Middle frontal gyrus (tissue), 1 donor: ENCODE results near the gene PPP1R14D.

Source experiments
- DNase-seq: peaks from one replicate; pipeline ENCODE4 v3.0.0-alpha.2; 2015; ENCODE audit warnings: low spot score; ENCODE audit errors: extremely low spot score

PPP1R14D gene

DNA sequence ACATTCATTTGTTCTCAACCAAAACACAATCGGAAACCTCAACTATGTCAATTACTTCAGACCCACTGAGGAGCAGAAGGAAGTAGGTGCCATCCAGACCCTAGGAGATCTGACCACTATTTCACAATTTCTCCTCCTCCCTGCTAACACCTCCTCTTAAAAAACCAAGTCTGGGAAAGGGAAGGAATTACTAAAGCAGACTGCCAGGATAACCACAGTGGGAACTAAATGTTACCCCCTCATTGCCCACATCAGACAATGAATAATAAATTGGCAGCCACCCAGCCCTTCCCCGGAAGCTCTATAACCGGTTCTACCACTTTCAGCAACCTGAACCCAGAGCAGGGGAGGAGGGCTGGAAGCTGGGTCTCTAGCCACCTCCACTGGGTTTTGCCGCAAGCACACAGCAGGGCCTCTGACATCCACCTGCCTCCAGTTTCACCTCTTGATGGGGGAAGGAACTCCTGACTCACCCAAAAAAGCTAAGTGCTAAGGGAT, 41.1 kb downstream of the PPP1R14D start:
- no peak for DNase-seq

DNA sequence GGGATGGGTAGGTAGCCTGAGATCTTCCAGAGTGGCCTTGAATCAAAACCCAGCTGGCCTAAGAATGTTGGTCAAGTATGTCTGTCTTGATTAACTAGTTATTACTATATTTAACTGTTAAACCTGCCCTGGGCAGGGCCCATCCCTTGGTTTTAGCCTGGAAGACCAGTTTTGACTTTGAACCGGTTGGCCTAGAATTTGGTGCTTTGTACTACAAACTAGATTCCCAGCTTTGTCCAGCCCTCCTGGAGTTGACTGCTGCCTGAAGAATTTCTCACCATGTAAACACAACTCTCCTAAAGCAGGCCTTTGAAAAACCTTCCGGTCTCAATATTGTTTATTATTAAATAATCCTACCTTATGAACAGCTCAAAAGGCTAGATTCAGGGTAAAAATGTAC, 42.7 kb downstream of the PPP1R14D start:
- DNase-seq: no peak

DNA sequence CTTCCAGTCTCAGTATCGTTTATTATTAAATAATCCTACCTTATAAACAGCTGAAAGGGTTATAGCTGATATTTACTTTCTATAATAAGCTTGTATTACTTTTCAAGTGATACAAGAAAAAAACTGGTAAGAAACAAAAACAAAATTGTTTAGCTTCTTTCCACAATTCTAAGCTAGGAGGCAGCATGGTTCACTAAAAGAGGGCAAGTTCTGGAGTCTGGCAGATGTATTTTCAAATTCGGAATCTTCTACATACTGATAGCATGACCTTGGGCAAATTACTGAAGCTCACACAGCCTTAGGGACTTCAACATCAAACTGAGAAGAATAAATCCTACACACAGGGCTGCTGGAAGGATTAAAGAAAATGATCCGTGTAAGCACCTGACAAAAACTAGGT, 43.3 kb downstream of the PPP1R14D start:
- DNase-seq: no peak

DNA sequence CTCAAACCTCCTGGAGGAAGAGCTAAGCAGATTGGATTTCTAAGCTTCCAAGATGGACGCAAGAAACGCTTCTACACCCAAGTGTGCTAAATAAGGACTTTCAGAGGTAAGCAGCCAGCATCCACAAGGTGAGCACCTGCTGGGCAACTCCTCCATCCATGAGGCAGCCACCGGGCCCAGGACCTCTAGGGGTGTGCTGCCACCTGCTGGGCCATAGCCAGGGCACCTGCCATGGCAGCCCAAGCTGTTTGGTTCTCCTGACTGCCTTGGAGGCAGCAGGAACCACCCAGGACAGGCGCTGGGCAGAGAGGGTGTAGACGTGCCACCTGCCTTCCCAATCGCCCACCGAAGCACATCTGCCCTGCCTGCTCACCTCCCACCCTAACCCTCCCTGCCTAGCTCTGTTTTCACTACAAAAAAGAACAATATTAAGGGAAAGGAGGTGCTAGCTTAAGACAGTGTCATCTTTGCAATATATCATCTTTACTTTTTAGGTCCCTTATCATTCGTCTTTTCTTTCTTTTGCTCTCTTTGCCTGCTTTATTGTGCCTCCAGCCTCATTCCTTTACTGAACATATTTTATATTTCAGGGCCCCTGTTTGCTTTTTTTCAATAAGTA, 45.8 kb downstream of the PPP1R14D start:
- DNase-seq: no peak

DNA sequence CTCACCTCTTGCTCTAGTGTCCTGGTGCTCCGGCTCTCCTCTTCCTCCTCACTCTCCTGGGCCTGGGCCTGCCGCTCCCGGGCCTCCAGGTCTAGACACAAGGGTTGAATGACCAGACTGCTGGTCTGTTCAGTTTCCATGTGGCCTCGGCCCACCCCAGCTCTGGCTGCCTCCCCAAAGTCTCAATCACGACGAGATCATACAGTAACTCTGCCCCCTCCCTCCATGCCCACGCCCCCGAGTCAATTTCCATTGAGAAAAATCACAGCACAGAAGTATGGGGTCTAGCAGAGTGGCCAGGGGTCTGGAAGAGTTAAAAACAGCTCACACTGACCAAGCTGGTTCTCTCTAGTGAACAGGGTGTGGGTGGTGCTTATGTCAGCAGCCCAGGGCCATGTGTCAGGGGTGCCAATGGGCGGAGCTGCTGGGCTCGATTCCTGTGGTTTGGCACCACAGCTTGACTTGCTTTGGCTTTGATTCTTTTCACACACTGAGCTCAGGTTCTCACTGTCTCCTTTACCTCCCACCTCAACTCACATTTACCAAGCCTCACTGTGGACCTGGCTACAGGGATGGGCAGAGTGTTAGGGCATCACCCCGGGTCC, 51.9 kb downstream of the PPP1R14D start:
- no peak for DNase-seq

DNA sequence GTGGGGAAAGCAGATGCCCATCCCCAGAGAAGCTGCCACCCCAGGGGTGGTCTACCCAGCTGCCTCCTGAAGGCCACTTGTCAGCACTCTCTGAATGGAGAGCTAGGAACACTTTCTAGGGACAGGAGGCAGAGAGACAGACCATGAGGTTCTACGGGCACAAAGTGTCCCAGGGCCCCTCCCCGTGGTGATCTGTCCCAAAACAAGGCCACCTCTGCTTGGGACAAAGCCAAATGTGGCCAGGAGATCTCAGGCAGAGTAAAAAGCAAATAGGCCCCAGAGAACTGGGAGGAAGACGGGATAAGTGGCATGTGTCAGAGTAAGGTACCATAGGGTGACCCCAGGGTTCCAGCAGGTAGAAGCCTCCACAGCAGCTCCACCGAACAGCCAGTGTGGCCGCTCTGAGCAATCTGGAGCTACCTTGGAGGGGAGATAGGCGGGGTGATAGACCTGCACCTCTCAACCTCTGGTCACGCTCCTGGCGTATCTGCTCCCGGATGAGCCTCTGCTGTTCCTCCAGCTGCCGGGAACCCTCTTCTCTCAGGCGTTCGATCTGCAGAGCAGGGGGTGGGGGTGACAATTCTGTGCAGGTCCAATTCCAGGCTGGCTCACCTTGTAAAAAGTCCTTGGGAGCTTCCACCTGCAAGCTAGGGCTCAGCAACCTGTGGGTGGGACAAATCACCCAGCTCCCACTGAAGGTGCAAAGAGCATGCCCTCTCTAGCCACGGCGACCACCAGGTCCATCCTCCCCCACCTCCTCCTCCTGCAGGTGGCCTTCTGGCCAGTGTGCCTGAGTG, 52.6 kb downstream of the PPP1R14D start:
- no peak for DNase-seq

DNA sequence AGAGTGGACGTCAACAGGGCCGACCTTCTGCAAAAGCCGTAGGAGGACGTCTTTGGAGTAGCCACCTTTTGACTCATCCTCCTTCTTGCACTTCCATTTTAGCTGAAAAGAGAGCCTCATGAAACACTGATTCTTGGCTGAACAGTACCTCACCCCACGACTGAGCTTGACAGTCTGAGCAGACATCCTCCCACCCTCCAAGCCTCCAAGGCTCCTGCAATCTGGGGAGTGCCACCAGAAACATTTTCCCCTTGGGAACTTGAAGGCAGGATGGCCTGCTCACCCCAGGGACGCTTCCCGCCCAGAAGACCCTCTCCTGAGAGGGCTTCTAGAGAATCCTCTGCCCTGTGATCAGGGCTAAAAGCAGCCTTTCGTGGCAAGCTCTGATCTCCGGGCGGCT, 53.5 kb downstream of the PPP1R14D start:
- DNase-seq: no peak

DNA sequence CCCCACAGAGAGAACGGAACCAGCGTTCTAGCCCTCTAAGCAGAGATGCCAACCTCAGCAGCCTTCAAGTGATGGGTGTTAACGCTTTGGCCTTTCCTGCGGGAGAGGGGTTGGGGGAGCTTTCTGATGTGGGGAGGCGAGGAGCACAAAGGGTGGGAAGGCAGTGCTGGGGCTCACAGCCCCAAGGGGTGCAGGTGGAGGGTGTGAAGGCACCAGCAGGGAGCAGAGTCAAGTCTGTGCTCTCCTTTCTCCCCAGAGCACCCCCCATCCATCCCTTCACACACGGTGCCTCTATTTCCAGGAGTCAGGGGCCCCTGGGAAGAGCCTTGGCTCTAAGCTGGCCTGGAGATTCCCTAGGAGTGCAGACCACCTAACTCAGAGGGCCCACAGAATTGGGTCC, 54.6 kb downstream of the PPP1R14D start:
- no peak for DNase-seq

DNA sequence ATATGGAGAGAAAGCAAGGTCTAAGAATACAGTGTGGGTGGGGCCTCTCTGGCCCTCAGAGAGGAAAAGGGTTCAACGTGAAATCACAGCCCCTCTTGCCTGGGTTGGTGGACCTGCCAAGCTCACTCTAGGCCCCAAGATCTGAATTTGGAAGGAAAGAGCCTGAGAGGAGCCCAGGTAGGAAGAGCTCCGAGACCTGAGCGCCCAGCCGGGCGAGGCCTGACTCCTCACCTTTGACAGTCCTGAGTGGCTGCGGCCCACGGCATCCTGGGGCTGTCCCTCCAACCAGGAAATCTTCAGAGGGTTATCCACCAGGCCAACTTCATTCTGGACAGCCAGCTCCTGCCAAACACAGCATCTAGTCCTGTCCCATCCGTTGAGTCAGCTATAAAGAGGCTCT, 55.0 kb downstream of the PPP1R14D start:
- no peak for DNase-seq

DNA sequence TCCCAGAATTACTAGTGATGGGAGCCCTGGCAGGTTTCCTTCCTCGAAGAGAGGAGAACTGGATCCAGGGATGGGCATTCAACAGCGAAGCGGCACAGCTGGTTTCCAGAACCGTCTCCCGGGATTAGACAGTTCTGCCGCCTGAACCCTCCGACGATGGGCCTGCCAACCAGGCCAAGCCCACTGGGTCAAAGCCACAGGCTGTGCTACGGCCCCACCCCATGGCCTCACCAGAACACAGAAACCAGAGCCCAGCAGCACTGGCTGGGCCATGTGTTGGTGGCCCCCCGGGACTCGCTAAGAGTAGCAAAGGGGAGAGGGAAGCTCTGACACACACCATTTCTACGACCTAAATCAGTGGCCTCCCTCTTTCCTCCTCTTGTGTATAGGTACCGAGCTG, 56.5 kb downstream of the PPP1R14D start:
- DNase-seq: no peak

DNA sequence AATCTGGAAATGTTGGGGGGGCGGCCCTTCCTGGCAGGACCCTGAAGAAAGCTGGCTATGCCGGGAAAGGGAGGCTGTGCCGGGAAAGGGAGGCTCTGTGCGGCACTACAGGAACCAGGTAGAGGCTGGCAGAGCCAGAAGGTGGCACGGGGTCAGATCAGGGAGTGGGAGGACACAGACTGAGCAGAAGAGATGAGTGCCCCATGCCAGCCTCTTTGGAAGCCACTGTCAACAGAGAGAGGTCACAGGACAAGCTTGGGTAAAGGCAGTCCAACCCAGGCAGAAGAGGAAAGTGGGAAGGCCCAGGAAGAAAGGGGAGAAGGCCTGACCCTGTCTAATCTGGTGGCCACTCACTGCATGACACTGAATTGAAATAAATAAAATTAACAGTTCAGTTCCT, 57.3 kb downstream of the PPP1R14D start:
- no peak for DNase-seq

DNA sequence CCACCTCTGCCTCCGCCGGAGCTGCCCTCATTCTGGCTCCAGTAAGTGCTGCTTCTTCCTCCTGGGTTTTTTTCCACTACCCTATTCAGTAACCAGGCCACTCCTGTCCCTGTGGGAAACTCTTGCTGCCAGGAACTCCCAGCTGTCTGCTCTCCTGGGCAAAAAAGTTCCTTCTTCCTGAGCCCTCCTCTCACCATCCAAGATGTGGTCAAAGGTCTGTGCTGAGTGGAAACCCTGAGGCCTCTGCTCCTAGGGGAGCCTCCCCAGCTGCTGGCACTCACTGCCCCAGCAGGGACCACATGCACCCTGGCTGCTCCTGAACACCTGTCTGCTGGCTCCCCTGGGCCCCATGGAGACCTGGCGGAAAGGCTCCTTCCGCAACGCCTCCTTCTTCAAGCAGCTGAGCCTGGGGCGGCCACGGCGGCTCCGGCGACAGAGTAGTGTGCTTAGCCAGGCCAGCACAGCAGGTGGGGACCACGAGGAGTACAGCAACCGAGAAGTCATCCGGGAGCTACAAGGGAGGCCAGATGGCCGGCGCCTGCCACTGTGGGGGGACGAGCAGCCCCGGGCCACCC, 58.3 kb downstream of the PPP1R14D start:
- no peak for DNase-seq

DNA sequence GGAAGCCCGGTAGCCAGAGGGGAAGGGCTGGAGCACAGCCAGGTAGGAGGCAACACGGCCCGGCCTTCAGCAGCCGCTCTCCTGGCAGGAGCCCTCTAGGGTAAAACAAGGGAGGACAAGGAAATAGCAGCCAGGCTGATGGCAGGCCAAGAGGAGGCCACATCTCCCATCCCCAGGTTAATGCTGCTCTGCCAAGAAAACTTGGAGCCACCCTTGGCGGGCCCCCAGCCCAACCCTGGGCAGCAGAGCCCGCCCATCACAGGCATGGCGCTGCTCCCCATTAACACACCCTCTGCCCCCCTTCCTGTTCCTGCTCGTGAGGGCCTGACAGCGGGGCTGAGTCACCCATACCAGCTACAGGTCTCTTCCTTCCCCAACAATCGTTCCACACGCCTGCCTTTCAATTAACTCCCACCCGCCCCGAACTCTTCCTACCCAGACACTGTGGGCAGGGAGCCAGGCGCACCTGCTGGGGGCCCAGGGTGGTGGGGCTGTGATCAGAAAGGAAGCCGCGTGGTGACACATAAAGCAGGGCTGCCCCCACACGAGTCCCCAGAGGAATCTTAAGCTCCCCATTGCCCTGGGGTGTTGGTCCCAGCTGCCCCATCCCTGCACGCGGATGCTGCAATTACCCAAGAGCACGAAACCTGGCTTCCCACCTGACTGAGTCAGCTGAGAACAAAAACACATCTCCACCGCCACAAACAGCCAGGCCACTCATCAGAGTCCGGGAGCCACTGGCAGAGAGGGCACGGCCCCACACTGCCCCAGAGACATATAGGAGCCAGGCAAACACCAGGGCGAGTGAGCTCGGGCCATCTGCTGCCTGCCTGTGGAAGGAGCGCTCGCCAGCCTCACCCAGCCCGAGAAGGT, 59.0 kb downstream of the PPP1R14D start, which contains the start of gene C15orf62:
Gene C15orf62, plus strand, starts transcription at position 707 of the 873 bp plus-strand sequence. CDS start 516 bp downstream, outside the sequence.
- no peak for DNase-seq

DNA sequence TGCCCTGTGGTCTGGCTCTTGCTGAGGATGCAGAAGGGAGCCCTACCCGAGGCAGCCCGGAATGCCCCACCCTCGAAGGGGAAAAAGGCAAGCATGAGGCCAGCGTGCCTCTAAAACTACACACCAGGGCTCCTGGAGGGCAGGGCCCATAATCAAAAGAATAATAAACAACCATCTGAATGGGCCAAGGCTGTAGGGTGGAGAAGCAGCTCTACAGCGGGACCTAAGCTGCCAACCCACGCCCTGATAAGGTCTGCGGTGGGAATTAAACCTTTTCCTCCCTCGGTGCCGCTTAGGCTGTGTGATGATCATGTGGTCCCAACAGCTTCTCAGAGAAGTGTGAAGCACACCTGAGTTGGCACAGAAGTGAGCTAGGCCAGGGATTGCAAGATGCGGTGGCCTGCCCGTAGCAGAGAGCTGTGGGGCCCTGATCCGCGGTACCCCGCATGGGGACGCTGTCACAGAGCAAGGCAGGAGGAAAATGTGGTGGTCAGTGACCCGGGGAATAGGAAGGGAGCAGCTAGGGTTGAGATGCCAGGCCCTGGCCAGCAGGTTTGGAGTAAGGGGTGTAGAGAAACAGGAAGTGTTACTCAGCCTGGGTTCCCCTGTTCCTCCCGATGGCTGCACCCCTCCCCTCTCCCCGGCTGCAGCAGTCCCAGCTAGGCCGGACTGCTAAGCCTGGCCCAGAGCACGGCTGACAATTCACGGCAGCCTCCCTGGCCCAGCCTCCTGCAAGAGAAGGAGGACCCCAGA, 59.8 kb downstream of the PPP1R14D start:
- DNase-seq: no peak

DNA sequence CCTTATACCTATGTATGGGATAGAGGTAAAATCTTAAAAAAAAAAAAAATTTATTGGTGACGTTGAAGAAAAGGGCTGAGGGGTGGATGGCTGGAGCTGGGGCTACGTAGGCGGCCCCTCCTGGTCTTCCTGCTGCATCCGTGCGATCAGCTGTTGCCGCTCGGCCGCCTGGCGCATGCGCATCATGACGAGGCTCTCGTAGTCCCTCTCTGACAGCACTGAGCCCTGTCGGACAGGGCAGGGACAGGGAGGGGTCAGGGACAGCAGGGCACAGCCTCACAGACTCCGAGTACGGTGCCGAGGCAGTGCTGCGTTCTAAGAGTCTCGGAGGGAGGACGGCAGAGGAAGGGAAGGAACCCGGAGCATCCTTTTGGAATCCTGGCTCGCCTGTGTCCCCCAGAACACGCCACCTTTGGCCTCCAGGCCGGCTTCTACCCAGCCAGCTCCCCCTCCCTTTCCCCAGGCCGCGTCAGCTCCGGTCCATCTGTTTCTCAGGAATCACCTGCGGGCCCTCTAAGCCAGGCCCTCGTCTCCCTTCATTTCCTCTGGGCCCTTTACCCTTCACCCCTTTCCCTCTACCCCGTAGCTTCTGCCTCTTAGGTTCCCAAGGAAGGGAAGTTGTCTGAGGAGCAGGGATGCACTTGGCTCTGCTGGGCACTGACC, 60.5 kb downstream of the PPP1R14D start:
- no peak for DNase-seq

DNA sequence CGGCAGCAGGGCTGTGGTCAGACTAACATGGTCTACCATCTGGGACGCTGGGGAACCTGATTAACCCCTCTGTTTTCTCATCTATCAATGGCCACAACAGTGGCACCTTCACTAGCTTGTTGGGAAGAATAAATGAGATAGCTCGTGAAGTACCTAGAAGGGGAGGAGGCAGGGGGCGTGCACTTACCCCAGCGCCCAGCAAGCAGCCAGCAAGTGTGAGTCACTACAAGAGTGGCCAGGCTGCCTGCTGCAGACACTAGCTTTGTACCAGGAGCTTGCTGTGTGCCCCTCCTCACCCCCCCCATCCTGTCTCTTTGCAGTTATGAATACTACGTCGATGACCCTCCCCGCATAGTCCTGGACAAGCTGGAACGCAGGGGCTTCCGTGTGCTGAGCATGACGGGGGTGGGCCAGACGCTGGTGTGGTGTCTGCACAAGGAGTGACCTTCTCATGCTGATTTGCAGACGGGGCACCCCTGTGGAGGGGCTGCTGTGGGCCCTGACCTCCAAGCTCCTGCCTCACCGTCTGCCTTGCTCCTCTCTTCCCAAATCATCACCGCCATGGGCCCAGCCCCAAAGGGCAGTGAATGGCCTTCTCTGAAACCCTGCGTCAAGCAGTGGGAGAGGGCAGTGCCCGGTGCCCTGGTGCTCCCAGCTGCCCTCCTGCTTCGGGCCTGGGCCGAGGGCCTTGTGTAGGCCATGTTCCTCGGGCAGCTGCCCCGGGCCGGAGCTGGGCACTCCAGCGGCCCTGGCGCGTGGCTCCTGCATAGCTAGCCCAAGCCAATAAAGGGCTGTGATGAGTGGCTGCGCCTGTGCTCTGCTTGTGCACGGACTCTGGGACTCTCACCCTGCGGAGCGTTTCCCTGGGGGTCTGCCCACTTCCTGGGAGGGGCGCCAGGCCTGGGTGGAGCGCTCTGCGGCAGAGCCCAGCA, 61.3 kb downstream of the PPP1R14D start:
- no peak for DNase-seq

DNA sequence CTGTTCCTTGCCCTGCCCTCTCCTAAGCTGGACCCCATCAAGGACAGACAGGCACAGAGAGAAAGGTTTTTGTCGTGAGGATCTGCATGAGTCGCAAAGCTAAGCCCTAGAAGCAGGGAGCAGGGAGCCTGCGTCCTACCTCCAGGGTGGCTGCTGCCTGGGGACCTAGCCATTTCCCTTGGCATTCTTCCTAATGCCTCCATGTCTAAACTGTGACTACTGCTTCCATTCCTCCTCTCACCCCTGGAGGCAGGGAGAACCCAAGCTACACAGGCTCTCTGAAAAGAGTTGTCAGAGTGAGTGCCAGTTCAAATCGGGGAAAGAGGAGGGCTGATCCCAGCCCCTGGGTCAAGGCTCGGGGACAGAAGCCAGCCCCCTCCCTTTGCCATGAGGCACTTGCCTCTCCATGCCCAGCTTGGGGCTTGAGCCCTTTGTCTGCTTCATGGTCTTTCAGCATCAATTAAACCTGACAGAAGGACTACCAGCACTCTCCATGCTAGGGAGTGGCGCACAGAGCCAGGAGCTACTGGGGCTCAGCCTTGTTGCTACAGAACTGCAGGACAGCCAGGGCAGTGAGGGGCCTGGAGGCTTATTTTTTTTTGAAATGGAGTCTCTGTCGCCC, 62.2 kb downstream of the PPP1R14D start:
- DNase-seq: no peak
